Measurements from ENCODE around the gene SYNPO2L.
"Not testable (repeated sequence)": the region's sequence is repeated elsewhere in the genome, so short reads cannot be mapped to it uniquely, and the experiment has no call there.

The SYNPO2L gene, protein sequence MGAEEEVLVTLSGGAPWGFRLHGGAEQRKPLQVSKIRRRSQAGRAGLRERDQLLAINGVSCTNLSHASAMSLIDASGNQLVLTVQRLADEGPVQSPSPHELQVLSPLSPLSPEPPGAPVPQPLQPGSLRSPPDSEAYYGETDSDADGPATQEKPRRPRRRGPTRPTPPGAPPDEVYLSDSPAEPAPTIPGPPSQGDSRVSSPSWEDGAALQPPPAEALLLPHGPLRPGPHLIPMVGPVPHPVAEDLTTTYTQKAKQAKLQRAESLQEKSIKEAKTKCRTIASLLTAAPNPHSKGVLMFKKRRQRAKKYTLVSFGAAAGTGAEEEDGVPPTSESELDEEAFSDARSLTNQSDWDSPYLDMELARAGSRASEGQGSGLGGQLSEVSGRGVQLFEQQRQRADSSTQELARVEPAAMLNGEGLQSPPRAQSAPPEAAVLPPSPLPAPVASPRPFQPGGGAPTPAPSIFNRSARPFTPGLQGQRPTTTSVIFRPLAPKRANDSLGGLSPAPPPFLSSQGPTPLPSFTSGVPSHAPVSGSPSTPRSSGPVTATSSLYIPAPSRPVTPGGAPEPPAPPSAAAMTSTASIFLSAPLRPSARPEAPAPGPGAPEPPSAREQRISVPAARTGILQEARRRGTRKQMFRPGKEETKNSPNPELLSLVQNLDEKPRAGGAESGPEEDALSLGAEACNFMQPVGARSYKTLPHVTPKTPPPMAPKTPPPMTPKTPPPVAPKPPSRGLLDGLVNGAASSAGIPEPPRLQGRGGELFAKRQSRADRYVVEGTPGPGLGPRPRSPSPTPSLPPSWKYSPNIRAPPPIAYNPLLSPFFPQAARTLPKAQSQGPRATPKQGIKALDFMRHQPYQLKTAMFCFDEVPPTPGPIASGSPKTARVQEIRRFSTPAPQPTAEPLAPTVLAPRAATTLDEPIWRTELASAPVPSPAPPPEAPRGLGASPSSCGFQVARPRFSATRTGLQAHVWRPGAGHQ

DNA sequence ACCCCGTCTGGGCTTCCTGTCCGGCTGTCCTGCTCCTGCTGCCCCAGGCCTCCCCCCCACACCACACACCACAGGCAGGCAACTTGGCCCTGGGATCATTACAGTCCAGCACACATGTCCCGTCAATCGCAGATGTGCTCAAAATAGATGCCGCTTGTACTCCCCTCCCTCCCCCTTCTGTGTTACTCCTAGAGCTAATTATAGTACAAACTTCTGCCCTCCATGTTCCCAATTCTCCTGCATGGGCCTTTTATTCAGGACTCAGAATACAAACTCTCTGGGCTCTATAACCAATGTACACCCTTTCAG, at the start of gene SYNPO2L:
Gene SYNPO2L (minus strand): TSS at position 40 of the 309 bp plus-strand sequence. CDS start 107 bp downstream, outside the sequence.
- no peak for DNase-seq (ENCODE audit: low read depth)

DNA sequence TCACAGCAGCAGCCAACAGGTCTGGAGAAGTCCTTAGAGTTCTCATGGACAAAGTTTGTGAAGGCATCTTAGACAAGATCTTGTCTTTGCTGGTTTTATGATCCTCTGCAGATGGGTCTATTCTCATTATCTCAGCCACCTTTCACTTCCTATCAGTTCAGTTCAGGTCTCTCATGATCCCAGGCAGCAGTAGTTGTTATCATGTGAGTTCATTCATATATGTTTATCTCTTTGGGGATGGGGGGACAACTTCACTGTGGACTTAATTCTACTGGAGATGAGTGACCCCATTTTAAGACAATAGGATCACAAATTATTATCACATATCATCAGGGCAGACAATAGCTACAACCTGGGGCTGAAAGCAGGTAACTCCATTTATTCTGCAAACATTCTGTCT, 48.1 kb upstream of the SYNPO2L start:
- not testable (repeated sequence) for DNase-seq (ENCODE audit: low read depth)

DNA sequence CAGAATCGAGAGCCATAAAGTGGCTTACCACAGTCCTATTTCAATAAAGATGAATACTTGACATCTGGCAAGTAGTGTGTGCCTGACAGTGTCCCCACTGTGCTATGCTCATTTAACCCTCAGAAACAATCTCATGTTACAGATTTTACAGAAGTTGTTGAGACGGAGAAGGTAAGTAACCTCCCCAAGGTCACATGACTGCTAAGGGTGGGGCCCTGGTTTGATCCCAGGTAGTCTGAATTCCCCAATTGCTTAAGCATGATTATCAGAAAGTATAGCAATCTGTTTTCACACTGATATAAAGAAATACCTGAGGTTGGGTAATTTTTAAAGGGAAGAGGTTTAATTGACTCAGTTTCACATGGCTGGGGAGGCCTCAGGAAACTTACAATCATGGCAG, 43.0 kb upstream of the SYNPO2L start:
- DNase-seq (ENCODE audit: low read depth) = not testable (repeated sequence)

DNA sequence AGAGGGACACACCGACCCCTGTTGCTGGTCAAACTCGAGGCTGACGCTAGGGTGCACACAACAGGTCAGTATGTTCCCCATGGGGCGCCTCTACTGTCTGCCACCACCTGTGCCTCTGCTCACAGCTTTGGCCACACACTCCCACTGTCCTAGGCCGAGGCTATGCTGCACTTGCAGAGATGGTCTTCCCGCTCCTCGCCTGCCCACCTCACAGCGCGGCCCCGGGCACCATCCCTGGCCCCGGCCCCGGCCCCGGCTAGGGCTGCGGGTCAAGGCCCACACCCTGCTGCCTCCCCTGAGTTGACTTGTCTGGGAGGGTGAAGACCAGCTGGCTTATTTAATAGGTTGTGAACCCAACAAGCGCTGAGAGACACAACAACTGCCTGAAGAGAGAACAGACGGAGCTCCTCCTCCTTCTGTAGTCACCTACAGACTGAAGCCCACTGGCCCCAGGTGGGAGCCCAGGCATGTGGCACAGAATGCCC, 41.9 kb upstream of the SYNPO2L start, which contains the start of gene AGAP5:
Gene AGAP5 (minus strand): TSS at position 435 of the 485 bp plus-strand sequence. CDS start 354 bp downstream, at position 81.
- not testable (repeated sequence) for DNase-seq (ENCODE audit: low read depth)

DNA sequence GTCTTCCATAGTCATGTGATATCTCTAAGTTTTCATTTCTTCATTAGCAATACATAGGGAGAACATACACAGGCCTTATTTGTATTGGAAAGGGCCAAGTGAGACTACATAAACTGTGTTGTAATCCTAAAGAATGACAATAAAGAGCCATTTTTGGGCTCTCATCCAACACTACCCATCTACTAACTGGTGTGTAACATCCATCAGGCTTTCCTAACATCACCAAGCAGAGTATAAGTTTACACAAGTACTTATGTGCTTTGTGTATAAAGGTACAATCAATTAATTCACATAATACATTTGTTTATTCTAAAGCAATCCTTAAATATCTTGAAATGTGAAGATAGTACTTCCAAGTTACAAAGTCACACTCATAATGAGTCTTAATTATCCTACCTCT, 39.5 kb upstream of the SYNPO2L start:
- DNase-seq (ENCODE audit: low read depth) = not testable (repeated sequence)

DNA sequence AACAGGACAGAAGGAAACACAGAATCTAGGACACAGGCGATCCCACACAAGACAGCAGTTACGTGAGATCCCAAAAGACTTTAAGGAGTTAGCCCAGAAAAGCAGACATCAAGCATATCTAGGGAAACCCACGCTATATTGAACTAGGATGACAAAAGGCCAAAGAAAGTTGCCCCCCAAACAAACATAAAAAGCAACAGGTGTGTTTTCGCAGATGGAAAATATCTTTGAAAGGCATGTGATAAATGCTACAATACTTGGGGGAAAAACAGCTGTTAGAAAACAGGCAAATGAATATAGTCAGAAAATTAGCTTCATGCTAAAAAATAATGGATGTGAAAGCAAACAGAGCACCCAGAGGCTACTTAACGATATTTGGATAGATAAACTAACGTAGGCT, 34.9 kb upstream of the SYNPO2L start:
- DNase-seq (ENCODE audit: low read depth) = not testable (repeated sequence)

DNA sequence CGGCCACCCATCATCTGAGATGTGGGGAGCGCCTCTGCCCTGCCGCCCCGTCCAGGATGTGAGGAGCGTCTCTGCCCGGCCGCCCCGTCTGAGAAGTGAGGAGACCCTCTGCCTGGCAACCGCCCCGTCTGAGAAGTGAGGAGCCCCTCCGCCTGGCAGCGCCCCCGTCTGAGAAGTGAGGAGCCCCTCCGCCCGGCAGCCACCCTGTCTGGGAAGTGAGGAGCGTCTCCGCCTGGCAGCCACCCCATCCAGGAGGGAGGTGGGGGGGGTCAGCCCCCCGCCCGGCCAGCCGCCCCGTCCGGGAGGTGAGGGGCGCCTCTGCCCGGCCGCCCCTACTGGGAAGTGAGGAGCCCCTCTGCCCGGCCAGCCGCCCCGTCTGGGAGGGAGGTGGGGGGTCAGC, 33.8 kb upstream of the SYNPO2L start:
- DNase-seq (ENCODE audit: low read depth) = not testable (repeated sequence)

DNA sequence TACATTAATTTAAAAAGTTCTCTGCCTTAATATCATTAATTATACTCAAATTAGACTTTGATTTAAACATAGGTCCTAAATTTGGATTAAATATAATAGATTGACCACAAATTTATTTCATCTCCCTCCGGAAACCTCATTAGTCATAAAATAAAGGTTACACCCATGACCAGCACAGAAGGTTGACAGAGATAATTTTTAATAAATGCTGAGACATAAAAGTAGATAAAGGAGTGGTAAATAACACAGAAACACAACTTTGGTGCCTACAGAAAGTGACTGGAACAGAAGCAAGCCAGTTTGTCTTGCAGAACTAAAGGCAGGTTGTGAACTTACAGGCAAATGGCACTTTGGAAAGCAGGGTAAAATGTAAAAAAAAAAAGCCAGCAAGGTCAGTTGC, 31.8 kb upstream of the SYNPO2L start:
- DNase-seq (ENCODE audit: low read depth) = not testable (repeated sequence)

DNA sequence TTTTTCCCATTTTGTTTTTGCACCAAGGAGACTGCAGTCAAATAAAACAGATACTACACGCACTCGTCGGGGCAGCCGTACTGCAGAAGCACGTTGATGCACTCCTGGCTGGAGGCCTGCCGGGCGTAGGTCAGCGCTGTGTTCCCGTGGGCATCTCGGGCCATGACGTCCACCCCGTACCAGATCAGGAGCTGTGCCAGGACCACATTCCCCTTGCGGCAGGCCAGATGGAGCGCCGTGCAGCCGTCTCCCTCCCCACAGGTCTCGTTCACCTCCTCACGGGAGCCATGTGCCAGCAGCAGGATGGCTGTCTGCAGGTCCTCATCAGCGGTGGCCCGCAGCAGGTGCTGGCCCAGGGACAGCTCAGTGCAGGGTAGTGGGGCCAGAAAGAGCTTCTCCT, 18.7 kb upstream of the SYNPO2L start:
- not testable (repeated sequence) for DNase-seq (ENCODE audit: low read depth)

DNA sequence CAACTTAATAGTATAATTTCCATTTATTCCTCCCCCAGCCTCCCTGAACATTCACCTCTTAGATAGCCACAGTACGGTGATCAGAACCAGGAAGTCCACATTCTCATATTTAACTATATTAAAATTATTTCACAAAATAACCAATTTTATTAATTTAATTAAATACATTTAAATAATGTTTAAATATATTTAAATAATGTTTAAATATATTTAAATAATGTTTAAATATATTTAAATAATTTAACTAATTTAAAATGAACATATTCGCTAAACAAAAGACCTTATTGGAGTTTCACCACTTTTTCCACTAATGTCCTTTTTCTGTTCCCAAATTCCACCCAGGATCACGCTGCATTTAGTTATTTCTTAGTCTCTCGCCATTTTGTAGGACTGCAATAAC, 12.5 kb upstream of the SYNPO2L start:
- DNase-seq (ENCODE audit: low read depth) = not testable (repeated sequence)

DNA sequence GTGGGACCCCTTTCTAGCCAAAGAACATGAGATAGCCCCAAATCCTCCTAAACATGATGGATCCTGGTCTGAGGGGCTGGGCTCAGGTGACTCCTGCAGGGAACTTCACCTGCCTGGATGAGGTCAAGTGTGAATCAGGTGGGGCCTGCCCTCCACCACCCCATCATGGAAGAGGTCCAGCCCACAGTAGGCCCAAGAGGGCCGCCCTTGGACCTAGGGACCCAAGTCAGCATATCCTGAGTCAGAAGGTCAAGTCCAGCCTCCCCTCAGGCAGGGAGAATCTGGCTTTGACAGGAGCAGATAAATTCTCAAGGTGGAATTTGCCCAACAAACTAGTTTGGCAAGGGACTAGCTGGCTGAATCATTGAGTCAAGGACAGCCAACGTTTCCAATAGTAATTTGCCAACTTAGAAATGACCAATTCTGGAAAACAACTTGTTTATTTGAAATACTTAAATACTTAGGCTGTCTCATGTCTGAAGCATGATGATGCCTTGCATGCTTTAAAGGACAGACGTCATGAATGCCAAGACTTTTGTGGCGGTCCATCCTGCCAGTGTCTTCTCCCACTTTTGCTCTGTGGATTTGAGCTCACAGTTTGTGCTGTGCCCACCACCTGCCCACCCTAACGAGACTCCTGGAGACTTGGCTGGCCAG, 10.5 kb upstream of the SYNPO2L start:
- peak; percentile 55 for DNase-seq (ENCODE audit: low read depth)

DNA sequence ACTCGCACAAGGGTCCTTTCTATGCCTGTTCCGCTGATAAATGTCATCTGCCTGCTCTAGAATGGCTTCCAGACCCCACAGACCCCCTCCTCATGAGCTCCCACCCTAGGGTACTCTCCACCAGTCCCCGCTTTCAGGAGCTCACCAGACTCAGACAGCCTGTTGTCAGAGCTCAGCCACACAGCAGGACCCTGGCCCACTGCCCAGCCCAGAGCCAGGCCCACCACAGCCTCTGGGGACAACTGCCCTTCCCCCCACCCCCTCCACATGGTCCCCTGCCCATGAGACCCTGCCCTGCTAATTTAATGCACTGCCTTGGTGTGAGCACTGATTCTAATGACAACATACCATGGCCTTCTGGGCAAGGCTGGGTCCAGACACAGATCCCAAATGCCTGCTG, 9.8 kb upstream of the SYNPO2L start:
- not testable (repeated sequence) for DNase-seq (ENCODE audit: low read depth)

DNA sequence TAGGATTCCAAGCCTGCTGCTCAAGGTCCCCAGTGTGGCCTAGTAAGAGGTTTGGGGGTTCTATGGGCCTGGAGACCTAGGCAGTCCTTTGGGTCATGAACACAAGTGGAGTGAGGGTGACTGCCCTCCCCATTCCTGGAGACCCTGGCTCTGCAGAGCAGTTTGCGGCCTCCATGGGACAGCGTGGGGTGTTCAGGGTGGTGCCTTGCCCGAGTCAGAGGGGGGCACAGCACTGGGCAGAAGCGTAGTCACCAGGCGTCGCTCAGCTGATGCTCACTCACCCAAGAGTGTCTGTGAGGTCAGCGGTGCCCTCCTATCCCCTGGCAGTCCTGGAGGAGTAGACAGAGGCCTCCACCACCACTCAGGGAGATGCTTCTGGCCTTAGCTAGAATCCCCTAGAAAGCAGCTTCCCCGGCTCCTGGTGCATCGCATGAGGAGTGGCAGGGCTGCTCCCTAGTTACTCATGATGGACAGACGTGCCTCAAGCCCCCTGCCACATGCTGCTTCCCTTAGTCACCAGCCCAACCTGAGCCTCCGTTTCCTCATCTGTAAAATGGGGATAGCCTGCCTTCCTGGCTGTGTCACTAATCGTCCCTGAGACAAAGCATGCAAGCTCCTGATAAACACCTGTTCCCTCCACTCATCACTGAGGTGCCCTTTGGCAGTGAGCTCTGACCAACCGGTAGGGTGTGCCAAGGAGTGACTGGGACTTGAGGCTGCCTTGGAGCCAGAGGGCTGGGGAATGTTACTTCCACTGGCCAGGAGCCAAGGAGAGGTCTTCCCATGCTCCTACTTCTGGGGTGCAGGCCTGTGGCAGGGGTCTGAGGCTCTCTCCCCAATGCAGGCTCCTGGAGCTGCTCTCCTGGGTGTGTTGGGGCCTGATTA, 8.6 kb upstream of the SYNPO2L start:
- not testable (repeated sequence) for DNase-seq (ENCODE audit: low read depth)

DNA sequence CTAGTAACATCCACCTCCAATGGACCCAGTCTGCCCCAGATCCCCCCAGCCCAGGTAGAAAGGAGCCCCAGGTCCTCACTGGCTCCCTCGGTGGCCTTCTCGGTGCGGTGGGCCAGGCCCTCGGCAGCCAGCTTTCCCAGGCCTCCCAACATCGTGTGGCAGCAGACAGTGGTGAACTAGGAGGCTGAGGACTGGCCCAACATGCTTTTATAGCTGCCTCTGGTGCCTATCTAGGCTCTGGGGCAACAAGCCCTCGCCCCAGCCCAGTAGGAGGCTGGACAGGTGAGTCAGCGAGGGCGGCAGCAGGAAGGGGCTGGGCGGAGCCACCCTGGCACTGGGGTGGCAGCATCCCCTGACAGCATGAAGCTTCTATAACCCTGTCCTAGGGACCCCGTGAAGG, 7.8 kb upstream of the SYNPO2L start:
- not testable (repeated sequence) for DNase-seq (ENCODE audit: low read depth)

DNA sequence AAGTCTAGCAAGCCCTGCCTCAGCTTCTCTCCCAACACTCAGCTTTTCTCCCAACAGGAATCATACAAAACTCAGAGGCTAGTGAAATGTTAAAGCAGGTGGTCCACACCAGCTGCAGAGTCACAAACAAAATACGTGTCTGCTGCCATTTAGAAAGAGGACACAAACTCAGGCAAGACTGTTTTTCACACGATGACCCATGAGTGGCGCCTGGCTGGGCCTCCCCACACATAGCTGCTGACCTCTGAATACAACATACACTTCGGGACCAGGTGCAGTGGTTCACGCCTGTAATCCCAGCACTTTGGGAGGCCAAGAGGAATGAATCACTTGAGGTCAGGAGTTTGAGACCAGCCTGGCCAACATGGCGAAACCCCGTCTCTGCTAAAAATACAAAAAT, 6.9 kb upstream of the SYNPO2L start:
- DNase-seq (ENCODE audit: low read depth) = not testable (repeated sequence)

DNA sequence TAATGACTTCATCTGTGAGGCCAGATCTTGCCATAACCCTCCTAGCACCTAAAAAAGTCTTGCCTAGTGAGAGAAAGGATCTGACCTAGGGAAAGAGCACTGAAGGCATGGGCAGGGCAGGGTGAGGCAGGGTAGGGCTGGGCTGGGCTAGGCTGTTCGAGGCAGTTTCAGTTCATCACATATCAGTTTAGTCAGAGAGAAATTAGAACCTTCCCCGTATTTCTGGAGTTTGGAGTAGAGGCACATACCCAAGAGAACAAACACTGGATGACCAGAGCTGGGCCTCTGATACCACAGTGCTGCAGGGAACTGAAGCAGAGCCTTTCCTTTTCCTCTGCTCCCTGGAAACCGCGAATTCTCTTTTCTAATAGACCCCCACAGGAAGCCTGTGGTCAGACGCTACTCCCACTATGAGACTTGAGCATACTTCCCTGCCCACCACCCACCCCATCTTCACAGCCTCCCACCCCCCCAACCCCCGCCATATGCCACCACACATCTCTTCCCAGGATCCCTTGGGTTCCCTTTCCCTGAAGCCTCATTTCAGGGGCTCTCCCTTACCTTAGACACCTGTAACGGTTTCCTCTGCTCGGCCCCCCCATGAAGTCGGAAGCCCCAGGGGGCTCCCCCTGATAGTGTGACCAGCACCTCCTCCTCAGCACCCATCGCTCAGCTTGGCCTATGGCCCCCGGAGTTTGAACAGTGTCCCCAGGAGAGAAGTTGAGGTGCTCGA, 406 bp downstream of the SYNPO2L start:
- no peak for DNase-seq (ENCODE audit: low read depth)

DNA sequence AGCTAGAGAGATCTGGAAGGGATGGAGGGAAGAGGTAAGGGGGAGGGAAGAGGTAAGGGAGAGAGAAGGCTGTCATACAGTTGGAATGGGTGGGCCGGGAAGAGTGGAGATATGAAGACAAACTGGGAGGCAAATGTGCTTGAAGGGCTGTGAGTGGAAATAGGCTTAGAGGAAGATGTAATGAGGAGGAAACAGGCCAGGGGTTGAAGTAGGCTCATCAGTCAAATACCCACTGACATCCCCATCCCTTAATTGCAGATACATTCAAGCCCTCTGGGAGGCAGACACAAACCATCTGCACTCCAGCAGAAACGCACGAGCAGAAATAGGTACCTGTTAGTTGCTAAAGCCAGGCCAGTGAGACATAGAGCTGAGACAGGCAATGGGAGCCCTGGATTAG, 2.1 kb downstream of the SYNPO2L start:
- peak; percentile 42 for DNase-seq (ENCODE audit: low read depth)

DNA sequence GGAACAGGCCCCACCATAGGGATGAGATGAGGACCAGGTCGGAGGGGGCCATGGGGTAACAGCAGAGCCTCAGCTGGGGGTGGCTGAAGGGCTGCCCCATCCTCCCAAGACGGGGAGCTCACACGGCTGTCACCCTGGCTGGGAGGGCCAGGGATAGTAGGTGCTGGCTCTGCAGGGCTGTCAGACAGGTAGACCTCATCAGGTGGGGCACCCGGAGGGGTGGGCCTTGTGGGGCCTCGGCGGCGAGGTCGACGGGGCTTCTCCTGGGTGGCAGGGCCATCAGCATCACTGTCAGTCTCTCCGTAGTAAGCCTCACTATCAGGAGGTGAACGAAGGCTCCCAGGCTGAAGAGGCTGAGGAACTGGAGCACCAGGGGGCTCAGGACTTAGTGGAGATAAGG, 2.6 kb downstream of the SYNPO2L start:
- DNase-seq (ENCODE audit: low read depth) = no peak

DNA sequence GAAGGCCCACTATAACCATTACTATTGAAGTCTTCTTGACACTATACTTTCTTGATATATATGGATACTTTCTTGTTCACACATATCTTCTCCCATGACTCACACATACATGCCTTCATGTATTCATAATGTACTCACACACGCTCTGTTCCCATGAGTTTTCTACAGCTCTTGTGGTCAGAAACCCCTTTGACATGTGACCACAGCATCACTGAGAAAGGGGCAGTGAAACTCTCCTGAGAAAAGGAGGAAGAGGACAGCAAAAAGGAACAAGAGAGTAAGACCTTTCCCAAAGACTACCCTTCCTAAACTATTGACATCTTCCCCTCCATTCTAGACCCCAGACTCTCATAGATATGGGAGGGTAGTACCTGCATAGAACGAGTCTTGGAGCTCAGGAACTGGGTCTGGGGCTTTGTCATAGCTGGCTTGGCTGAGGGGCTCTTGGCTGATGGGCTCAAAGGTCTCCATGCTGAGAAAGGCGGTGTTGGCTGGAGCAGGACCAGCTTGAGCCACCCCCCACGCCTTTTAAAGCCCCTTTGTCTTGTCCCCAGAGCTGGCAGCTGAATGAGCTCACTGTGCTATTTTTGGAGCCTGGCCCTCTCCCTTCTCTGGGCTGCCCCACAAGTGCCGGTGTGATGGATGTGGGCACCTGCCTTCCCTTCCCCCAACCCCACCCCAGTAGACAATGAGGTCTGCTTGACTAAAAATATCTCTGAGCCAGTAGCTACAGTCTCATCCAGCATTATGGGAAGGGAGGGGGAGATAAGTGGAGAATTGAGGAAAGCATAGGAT, 5.1 kb downstream of the SYNPO2L start:
- DNase-seq (ENCODE audit: low read depth) = peak; percentile 94
